HG02870 (cell line): ENCODE measurements around the gene LEMD2.
A peak's percentile ranks its signal among the peaks of the same experiment; 100 is the strongest.
"Not testable (repeated sequence)": the region's sequence is repeated elsewhere in the genome, so short reads cannot be mapped to it uniquely, and the experiment has no call there.

Experiments
- ATAC-seq: cut with Tn5 transposase; IDR thresholded peaks from one replicate; pipeline ENCODE4 v1.9.1; 2021; ENCODE audit warnings: mild to moderate bottlenecking, moderate library complexity; ENCODE audit not compliant: unreplicated experiment

LEMD2 gene

GRCh38 chr6:33788694-33789549 is at the start of gene LEMD2:
Gene LEMD2 (minus strand): TSS chr6:33789130. CDS start chr6:33789116, 14 bp downstream.
- ATAC-seq: peak; percentile 77

- no peak for ATAC-seq
These were observed 49.2 kb upstream of the LEMD2 start for GRCh38 chr6:33837971-33838665.

- no peak for ATAC-seq
These were observed 48.0 kb upstream of the LEMD2 start for GRCh38 chr6:33836806-33837469.

DNA sequence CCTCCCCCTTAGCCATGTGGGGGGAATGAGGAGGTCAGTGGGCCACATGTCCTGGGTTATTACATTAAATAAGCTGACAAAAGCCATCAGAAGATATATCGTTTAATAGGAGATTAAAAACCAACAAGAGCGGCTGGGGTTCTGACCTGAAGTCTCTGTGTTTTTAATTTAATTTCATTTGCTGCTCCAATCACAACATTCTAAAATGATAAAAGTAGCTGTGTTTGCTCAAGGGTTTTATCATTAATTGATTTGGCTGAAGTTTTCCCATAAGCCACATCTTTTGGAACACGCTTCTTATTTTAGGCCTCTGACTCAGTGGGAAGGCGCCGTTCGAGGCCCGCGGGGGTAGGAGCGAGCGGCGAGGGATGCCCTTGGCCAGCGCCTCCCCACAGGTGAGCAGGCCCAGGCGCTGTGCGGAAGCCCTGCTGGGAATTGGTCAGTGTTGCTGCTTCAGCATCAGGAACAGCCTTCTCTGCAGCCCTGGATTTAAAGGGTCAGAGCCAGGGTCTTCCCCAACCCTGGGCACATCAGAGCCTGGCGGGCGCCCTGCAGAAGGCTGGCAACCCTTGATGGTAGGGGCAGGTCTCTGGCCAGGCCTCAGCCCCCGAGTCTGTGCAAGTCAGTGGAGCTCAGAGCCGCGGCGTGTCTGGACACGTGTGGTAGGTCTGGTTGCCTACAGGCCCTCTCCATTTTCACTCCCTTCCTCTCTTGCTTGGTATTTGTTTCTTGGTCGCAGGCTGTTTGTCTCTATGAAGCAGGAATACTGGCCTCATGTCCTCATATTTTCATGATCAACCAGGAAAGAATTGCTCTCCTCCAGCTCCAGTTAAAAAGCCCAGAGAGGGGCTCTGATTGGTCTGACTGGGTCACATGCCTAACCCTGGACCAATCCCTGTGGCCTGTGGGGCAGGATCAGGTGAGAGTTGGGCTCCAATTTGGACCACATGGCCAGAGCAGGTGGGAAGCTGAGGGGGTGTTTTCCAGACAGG is 45.8 kb upstream of the LEMD2 start:
- no peak for ATAC-seq

GRCh38 chr6:33833599-33833998 is 44.7 kb upstream of the LEMD2 start:
- ATAC-seq: no peak

- not testable (repeated sequence) for ATAC-seq
These were observed 43.9 kb upstream of the LEMD2 start for GRCh38 chr6:33832831-33833230.

GRCh38 chr6:33831725-33832124 is 42.8 kb upstream of the LEMD2 start:
- ATAC-seq: not testable (repeated sequence)

- no peak for ATAC-seq
These were observed 41.8 kb upstream of the LEMD2 start for GRCh38 chr6:33830635-33831240.

DNA sequence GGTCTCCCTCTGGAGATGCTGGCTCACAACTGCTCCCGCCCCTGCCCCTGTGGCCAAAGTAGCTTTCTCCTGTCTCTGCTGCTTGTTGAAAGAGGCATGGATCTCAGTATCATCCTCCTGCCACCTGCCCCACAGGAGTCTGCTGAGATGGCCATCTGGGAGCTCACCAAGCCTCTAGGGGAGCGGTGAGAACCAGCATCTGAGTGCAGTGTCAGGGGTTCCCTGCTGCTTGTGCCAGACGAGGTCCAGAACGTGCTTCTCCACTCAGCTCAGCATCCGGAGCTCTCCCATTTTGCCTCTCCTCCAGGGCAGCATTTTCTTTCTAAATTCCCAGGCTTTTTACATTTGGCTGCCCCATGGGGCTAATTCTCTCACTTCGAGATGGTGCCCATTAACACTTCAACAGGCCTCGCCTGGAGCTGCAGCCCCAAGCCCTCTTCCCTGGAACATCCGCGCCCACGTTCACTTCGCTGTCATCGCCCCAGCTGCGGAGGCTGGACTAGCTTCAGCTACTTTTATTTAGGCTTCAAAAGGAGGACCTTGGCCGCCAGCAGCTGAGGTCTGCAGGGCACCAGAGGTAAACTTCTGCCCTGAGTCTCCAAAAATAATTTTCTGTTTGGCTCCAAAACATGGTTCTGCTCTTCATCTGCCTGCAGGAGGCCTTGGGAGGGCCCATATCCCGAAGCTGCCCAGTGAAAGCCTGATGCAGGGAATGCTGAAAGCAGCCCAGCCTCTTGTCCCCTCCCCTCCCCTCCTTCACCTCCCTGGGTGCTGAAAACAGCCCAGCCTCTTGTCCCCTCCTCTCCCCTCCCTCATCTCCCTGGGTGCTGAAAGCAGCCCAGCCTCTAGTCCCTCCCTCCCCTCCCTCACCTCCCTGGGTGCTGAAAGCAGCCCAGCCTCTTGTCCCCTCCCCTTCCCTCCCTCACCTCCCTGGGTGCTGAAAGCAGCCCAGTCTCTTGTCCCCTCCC is 40.1 kb upstream of the LEMD2 start:
- no peak for ATAC-seq

DNA sequence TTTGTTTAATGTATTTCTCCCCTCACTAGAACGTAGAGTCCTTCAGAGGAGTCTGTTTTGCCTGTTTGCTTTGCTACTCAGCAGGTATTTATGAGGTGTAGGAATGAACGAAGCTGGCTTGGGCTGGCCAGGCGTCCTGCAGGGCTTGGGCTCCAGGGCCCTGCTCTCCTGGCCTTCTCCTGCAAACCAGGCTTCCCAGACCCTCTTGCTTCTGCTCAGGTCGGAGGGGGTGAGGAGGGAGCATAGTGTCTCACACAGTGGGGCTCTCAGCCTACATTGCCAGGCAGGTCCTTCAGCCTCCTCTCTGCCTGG is 39.5 kb upstream of the LEMD2 start:
- no peak for ATAC-seq

DNA sequence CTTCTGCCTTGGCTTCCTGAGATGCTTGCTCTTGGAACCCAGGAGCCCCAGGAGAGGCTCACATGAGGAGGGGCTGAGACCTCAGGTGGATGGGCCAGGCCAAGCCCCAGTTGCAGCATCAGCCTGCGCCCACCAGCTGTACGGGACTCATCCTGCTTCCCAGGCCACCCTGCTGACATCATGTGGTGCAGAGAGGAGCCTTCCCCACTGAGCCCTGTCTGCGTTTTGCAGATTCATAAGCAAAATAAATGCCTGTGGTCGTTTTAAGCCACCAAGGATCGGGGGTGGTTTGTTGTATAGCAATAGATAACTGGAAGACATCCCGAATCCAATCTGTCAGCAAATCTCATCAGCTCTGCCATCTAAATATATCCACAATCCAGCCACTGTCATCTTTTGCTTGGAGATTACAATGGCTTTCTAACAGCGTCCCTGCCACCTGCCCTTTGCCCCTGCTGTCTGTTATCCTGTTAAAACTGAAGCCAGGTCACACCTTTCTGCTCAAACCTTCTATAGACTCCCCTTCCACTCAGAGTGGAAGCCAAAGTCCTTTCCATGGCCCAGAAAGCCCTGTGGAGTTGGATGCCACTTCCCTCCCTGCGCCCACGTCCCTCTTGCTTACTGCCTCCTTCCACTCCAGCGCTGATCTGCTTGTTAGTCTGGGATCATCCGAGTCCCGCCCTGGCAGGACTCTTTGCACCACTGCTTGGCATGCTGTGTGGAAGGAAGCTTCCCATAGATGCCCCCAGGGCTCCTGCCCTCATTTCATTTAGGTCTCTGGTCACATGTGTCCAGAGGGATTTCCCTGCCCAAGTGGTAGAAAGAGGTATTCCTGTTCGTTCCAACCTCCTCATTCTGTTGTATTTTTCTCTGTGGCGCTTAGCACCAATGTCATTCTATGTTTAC is 38.9 kb upstream of the LEMD2 start:
- ATAC-seq: no peak

GRCh38 chr6:33826537-33826936 is 37.6 kb upstream of the LEMD2 start:
- ATAC-seq: no peak

DNA sequence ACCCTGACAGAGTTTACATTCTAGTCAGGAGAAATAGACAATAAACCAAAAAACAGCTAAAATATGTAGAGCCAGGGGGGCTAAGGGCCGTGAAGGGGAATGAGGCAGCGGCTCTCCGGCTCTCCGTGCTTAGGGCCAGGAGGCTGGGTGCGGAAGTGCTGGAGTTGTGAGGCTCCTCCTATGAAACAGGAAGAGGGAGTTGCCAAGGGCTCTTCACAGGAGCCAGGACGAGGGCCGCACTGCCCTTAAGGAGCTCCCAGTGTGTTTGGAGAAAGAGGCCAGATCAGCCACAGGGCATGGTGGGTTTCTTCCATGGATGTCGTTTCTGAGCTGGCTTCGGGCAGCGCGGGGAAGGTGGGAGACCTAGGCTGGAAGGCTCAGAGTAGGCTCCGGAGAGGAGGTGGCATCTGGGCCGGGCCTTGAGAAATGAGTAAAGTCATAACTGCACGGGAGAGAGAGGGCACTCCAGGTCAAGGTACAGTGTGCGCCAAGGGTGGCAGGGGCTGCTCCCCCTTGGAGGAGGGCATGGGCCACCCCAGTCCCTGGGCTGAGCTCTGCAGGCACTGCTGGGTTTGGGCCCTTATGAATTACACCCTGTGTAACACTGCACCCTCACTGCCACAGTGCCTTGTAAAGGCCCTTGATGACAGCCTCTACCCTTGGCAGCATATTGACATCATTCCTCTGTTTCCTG is 35.7 kb upstream of the LEMD2 start:
- ATAC-seq: no peak

DNA sequence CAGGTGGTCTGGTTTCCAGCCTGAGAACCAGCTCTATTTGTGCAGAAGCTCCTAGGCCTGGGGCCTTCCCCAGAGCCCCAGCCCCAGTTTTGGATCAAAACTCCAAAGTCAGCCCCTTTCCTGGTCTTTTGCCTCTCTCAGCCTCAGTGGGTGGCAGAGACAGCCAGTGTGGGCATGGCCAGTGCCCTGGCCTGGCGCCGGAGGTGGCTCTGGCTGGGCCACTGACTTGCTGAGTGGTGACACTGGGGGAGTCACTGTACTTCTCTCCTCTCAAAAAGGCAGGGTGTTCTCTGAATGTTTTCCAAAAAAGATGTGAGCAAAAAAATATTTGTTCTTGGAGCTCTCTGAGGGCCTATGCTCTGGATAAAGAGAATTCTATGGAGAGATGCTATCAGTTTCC is 34.9 kb upstream of the LEMD2 start:
- ATAC-seq: no peak

- no peak for ATAC-seq
These were observed 33.9 kb upstream of the LEMD2 start for GRCh38 chr6:33822575-33823395.

GRCh38 chr6:33820784-33821520 is 32.0 kb upstream of the LEMD2 start:
- ATAC-seq: no peak
